Left lung (tissue), 10 donors: ENCODE results near the gene MMEL1. TPM values are rescaled to one million over a fixed set of nuclear protein-coding genes. Genes with fewer than 3 reads are reported as not detected.

Source experiments
- ATAC-seq: fragments of 200-7000 bp; cut with Tn5 transposase; one replicate; pipeline ENCODE4 v1.9.1; 2020; ENCODE audit warnings: moderate library complexity
- DNase-seq, 4 donors: peaks; one replicate each; pipeline ENCODE4 v3.0.0-alpha.2; 2013 to 2020
- H3K27ac ChIP-seq, 2 donors: fragments of 200-600 bp; sonication (generic) in 1 of 2; one replicate each; pipeline versions ENCODE4 v1.5.0 to v1.8.0; 2020 to 2021
- H3K27me3 ChIP-seq, 2 donors: fragments of 200-600 bp; sonication (generic) in 1 of 2; one replicate each; pipeline versions ENCODE4 v1.5.0 to v1.8.0; 2020 to 2021
- H3K36me3 ChIP-seq, 2 donors: fragments of 200-600 bp; sonication (generic) in 1 of 2; one replicate each; pipeline versions ENCODE4 v1.5.0 to v1.8.0; 2020 to 2021
- H3K4me1 ChIP-seq, 2 donors: fragments of 200-600 bp; one replicate each; pipeline ENCODE4 v1.8.0; 2021
- H3K4me3 ChIP-seq, 2 donors: fragments of 200-600 bp; sonication (generic) in 1 of 2; one replicate each; pipeline versions ENCODE4 v1.5.0 to v1.8.0; 2020 to 2021; ENCODE audit warnings: mild to moderate bottlenecking in 1 of 2
- H3K9me3 ChIP-seq, 2 donors: fragments of 200-600 bp; sonication (generic) in 1 of 2; one replicate each; pipeline versions ENCODE4 v1.5.0 to v1.8.0; 2020 to 2021
- CTCF ChIP-seq, 2 donors: fragments of 200-600 bp; sonication (generic) in 1 of 2; IDR thresholded peaks; one replicate each; pipeline versions ENCODE4 v1.5.0 to v1.8.0; 2021; ENCODE audit warnings: antibody characterized with exemption in 2 of 2
- intact Hi-C, 2 donors: fragments of 100-400 bp; cut with DNase I; formaldehyde crosslinking; loops; one replicate each; pipeline versions ENCODE4 v1.11.2 to v1.14.2; 2022
- polyA plus RNA-seq, 6 donors: library from polyadenylated mRNA; unstranded; fragments of 120-200 nt; gene quantifications; one replicate each; pipeline ENCODE4 v1.2.1, GENCODE V29; 2013; ENCODE audit not compliant: insufficient read length in 6 of 6
- total RNA-seq, 2 donors: library from RNA; stranded (reverse); fragmentation: NEBNext Ultra II Directional; extraction: Animal tissue kit (Norgen Biotek cat#: 25700); gene quantifications; one replicate each; pipeline ENCODE4 v1.2.1, GENCODE V29; 2021
- donor health status: DM: no; HTN: yes; CAD: no.
- donor health status: DM: no; HTN: no; CAD: no.

MMEL1 gene
- total and polyA plus RNA-seq, 8 donors, result 3.4 to 9.1 (median 3.9) TPM

GRCh38 chr1:2557482-2558400 lies 75.1 kb downstream of the MMEL1 start:
- peak in 1 of 4 donors; percentile 61 for DNase-seq
- intact Hi-C loops, result no loop called here
- no peak for TF ChIP-seq CTCF (IDR thresholded peaks at IDR 0.05)
- peak; percentile 6 for ATAC-seq
- Histone ChIP-seq H3K4me1 (peaks cover 12 to 59% of the 10 kb centered on the region in 2 donors), H3K27ac (peak overlapping the region; percentile 94 to 98), H3K27me3 (no peaks in the 10 kb centered on the region), H3K9me3 (no peaks in the 10 kb centered on the region), H3K4me3 (peak overlapping the region; percentile 68 to 77), H3K36me3 (peaks cover 0 to 52% of the 10 kb centered on the region in 2 donors)

GRCh38 chr1:2556678-2557481 lies 75.9 kb downstream of the MMEL1 start:
- no peaks in the 10 kb centered on the region for H3K9me3 ChIP-seq
- H3K4me1 ChIP-seq, result peaks cover 12 to 59% of the 10 kb centered on the region in 2 donors
- DNase-seq (peak in 2 of 4 donors; percentile 62 to 86), ATAC-seq (peak; percentile 49)
- peak overlapping the region; percentile 68 to 77 for H3K4me3 ChIP-seq
- peak overlapping the region; percentile 94 to 98 for H3K27ac ChIP-seq
- no peaks in the 10 kb centered on the region for H3K27me3 ChIP-seq
- no peak for TF ChIP-seq CTCF (IDR thresholded peaks at IDR 0.05)
- intact Hi-C loops, result no loop called here
- H3K36me3 ChIP-seq, result peaks cover 0 to 44% of the 10 kb centered on the region in 2 donors

GRCh38 chr1:2556277-2556677 lies 76.5 kb downstream of the MMEL1 start, which contains the start of gene TNFRSF14:
TSS of gene TNFRSF14 (plus strand) at chr1:2556371. CDS start at chr1:2556665, 294 bp downstream.
- intact Hi-C loops, result no loop called here
- peaks cover 12 to 59% of the 10 kb centered on the region in 2 donors for H3K4me1 ChIP-seq
- no peaks in the 10 kb centered on the region for H3K9me3 ChIP-seq
- H3K36me3 ChIP-seq, result peaks cover 0 to 37% of the 10 kb centered on the region in 2 donors
- H3K27ac ChIP-seq, result peak within 1 kb of the TSS; percentile 94 to 98
- peak; percentile 51 to 86 (median 66) for DNase-seq
- no peaks in the 10 kb centered on the region for H3K27me3 ChIP-seq
- peak within 1 kb of the TSS; percentile 68 to 77 for H3K4me3 ChIP-seq
- ATAC-seq, result peak; percentile 71
- TF ChIP-seq CTCF (IDR thresholded peaks at IDR 0.05), result no peak

- DNase-seq (peak in 3 of 4 donors; percentile 64 to 95 (median 93)), ATAC-seq (peak; percentile 67)
- Histone ChIP-seq H3K4me3 (peak overlapping the region; percentile 68 to 77), H3K4me1 (peaks cover 12 to 59% of the 10 kb centered on the region in 2 donors), H3K27me3 (no peaks in the 10 kb centered on the region), H3K36me3 (peaks cover 0 to 32% of the 10 kb centered on the region in 2 donors), H3K9me3 (no peaks in the 10 kb centered on the region), H3K27ac (peak overlapping the region; percentile 94 to 98)
- no peak for TF ChIP-seq CTCF (IDR thresholded peaks at IDR 0.05)
- intact Hi-C loops, result no loop called here
These were observed 77.1 kb downstream of the MMEL1 start for GRCh38 chr1:2555634-2556276.
